Amygdala (tissue), 56 donors: ENCODE measurements around the gene NDUFA3.
"Not testable (repeated sequence)": the region's sequence is repeated elsewhere in the genome, so short reads cannot be mapped to it uniquely, and the experiment has no call there.

Experiments used
- DNase-seq, 56 donors: peaks; one replicate each; lab custom pipeline; 2025; lab: John Stamatoyannopoulos, UW

The NDUFA3 gene

GRCh38 chr19:54102421-54103169 lies at the start of gene NDUFA3:
NDUFA3 (plus strand) TSS chr19:54102855; CDS start chr19:54102879, 24 bp downstream.
- peak; percentile 69 to 99 (median 95) for DNase-seq

GRCh38 chr19:54062643-54063042 lies 40.0 kb upstream of the NDUFA3 start:
- DNase-seq = no peak

GRCh38 chr19:54063350-54064116 lies 39.1 kb upstream of the NDUFA3 start, which contains the start of gene VSTM1:
VSTM1 (minus strand) TSS chr19:54063897; CDS start chr19:54063777, 120 bp downstream.
- no peak for DNase-seq

GRCh38 chr19:54069470-54069869 lies 33.2 kb upstream of the NDUFA3 start:
- no peak for DNase-seq

- DNase-seq = no peak
These were observed 28.8 kb upstream of the NDUFA3 start for GRCh38 chr19:54073829-54074228.

GRCh38 chr19:54074851-54075250 lies 27.8 kb upstream of the NDUFA3 start:
- no peak for DNase-seq

GRCh38 chr19:54077334-54077733 lies 25.3 kb upstream of the NDUFA3 start:
- DNase-seq = no peak

- no peak for DNase-seq
These were observed 21.6 kb upstream of the NDUFA3 start, which contains the start of gene TARM1 for GRCh38 chr19:54081032-54081431. TARM1 (minus strand) TSS chr19:54081365; CDS start chr19:54081340, 25 bp downstream.

GRCh38 chr19:54084410-54084809 lies 18.2 kb upstream of the NDUFA3 start:
- DNase-seq = no peak

- DNase-seq = no peak
These were observed 8.1 kb upstream of the NDUFA3 start for GRCh38 chr19:54094426-54095000.

GRCh38 chr19:54095136-54095858 lies 7.4 kb upstream of the NDUFA3 start:
- no peak for DNase-seq

- peak in 4 of 56 donors; percentile 2 to 39 (median 16) for DNase-seq
These were observed 6.6 kb upstream of the NDUFA3 start for GRCh38 chr19:54095859-54096616.

GRCh38 chr19:54096617-54097106 lies 6.0 kb upstream of the NDUFA3 start:
- DNase-seq = peak in 1 of 56 donors; percentile 3

GRCh38 chr19:54099190-54099902 lies 3.3 kb upstream of the NDUFA3 start:
- DNase-seq = no peak

- DNase-seq = not testable (repeated sequence)
These were observed 2.8 kb upstream of the NDUFA3 start for GRCh38 chr19:54099903-54100255.

- peak in 3 of 56 donors; percentile 8 to 22 (median 13) for DNase-seq
These were observed 2.1 kb upstream of the NDUFA3 start, which contains the start of gene OSCAR for GRCh38 chr19:54100561-54100960. OSCAR (minus strand) TSS chr19:54100803; CDS start chr19:54100792, 11 bp downstream.

- DNase-seq = no peak
These were observed 2.5 kb downstream of the NDUFA3 start for GRCh38 chr19:54104998-54105715.

- DNase-seq = no peak
These were observed 3.1 kb downstream of the NDUFA3 start for GRCh38 chr19:54105796-54106195.
